ENCODE data around the gene OVCA2.

- TF ChIP-seq EZH2 (IDR thresholded peaks at IDR 0.05; ENCODE audit: low read length), result no peak
- TF ChIP-seq CTCF (optimal IDR thresholded peaks at IDR 0.05 in 1 of 3, IDR thresholded peaks at IDR 0.05 in 1 of 3, conservative IDR thresholded peaks at IDR 0.05 in 1 of 3; ENCODE audit: extremely low read depth in 1 of 3, insufficient read depth in 2 of 3, low read length in 3 of 3), result no peak
Measured at GRCh38 chr17:2011411-2012371, 30.1 kb upstream of the OVCA2 start.

Data from keratinocyte (primary cell).